NT2/D1 (cell line): ENCODE data around the gene TMEM145.

Experiments
- SUZ12 ChIP-seq: IDR thresholded peaks from 2 replicates; pipeline ENCODE4 v1.6.1; 2011; ENCODE audit not compliant: insufficient read length, insufficient read depth; ENCODE audit errors: extremely low read depth
- YY1 ChIP-seq: IDR thresholded peaks from 2 replicates; pipeline ENCODE4 v1.6.1; 2011; ENCODE audit not compliant: insufficient read length, insufficient read depth
- ZNF274 ChIP-seq: IDR thresholded peaks from 2 replicates; pipeline ENCODE4 v1.6.1; 2011; ENCODE audit warnings: mild to moderate bottlenecking, low read depth, low read length

DNA sequence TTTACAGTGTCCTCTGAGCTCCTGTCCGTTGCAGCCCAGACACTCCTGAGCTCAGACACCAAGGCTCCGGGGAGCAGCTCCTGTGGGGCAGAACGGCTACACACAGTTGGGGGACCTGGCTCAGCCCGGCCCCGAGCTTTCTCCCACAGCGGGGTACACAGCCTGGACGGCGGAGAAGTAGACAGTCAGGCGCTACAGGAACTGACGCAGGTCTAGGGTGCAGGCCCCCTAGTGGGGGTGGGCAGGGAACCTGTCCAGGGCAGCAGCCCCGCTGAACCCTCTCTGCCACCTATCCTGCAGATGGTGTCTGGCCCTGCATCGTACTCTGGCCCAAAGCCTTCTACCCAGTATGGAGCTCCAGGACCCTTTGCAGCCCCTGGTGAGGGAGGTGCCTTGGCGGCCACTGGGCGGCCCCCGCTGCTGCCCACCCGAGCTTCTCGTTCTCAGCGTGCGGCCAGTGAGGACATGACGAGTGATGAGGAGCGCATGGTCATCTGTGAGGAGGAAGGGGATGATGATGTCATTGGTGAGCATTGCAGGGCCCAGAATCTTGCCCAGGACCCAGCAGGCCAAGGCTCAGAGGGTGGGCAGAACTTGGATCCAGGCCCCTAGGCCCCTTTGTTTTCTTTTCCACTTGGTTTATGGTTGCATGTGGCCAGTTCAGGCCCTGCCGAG is 24.1 kb upstream of the TMEM145 start:
- TF ChIP-seq ZNF274 (no peak), YY1 (no peak), SUZ12 (no peak)
